Heart left ventricle (tissue), 16 donors: Measurements from ENCODE around the gene NUBPL. TPM values are rescaled to one million over a fixed set of nuclear protein-coding genes. Genes with fewer than 3 reads are reported as not detected.

Experiments
- ATAC-seq, 4 donors: fragments of 200-7000 bp; cut with Tn5 transposase; one replicate each; pipeline ENCODE4 v1.9.1; 2020 to 2022; ENCODE audit warnings: moderate library complexity in 4 of 4, mild to moderate bottlenecking in 3 of 4, moderate number of reproducible peaks in 1 of 4
- DNase-seq, 5 donors: peaks; one replicate each; pipeline ENCODE4 v3.0.0-alpha.2; 2020
- H3K27ac ChIP-seq, 12 donors: fragments of 200-600 bp; sonication (generic) in 4 of 12; one replicate each; pipeline versions ENCODE4 v1.5.0 to v1.8.0; 2016 to 2022; ENCODE audit warnings: mild to moderate bottlenecking in 2 of 12
- H3K27me3 ChIP-seq, 9 donors: fragments of 200-600 bp; sonication (generic) in 2 of 9; one replicate each; pipeline versions ENCODE4 v1.5.1 to v1.8.0; 2016 to 2022; ENCODE audit warnings: mild to moderate bottlenecking in 3 of 9
- H3K36me3 ChIP-seq, 9 donors: fragments of 200-600 bp; sonication (generic) in 2 of 9; one replicate each; pipeline versions ENCODE4 v1.5.0 to v1.8.0; 2018 to 2022; ENCODE audit warnings: mild to moderate bottlenecking in 2 of 9
- H3K4me1 ChIP-seq, 12 donors: fragments of 200-600 bp; sonication (generic) in 4 of 12; one replicate each; pipeline versions ENCODE4 v1.5.0 to v1.8.0; 2016 to 2022; ENCODE audit warnings: mild to moderate bottlenecking in 3 of 12
- H3K4me3 ChIP-seq, 12 donors: fragments of 200-600 bp; sonication (generic) in 4 of 12; one replicate each; pipeline versions ENCODE4 v1.5.0 to v1.8.0; 2017 to 2022; ENCODE audit warnings: mild to moderate bottlenecking in 9 of 12, moderate library complexity in 4 of 12
- H3K9me3 ChIP-seq, 12 donors: fragments of 200-600 bp; sonication (generic) in 4 of 12; one replicate each; pipeline versions ENCODE4 v1.5.0 to v1.8.0; 2016 to 2022; ENCODE audit warnings: mild to moderate bottlenecking in 1 of 12
- CTCF ChIP-seq, 12 donors: fragments of 200-600 bp; sonication (generic) in 4 of 12; IDR thresholded peaks; one replicate each; pipeline versions ENCODE4 v1.5.0 to v1.8.0; 2018 to 2022; ENCODE audit warnings: antibody characterized with exemption in 12 of 12, mild to moderate bottlenecking in 5 of 12
- POLR2A ChIP-seq, 2 donors: fragments of 450-650 bp; IDR thresholded peaks; one replicate each; pipeline ENCODE4 v1.6.1; 2017; ENCODE audit warnings: antibody characterized with exemption in 2 of 2, mild to moderate bottlenecking in 2 of 2, moderate library complexity in 2 of 2
- WGBS, 4 donors: extraction: QIAGEN DNeasy Blood & Tissue Kit in 2 of 4; methylation state at CpG; one replicate each; pipeline versions ENCODE4 v1.1.5 to v1.1.7; 2013 to 2018; 5-methylcytosine and 5-hydroxymethylcytosine counted together
- intact Hi-C, 10 donors: fragments of 100-400 bp; cut with DNase I; formaldehyde crosslinking; loops; one replicate each; pipeline versions ENCODE4 v1.11.1 to v1.14.2; 2022
- polyA plus RNA-seq, 2 donors: library from polyadenylated mRNA; stranded (reverse); fragments of 200-250 nt; gene quantifications; one replicate each; pipeline ENCODE4 v1.2.3, GENCODE V29; 2013
- total RNA-seq, 9 donors: library from RNA; depleted of rRNA in 2 of 9; stranded (reverse); fragments of >200 nt in 2 of 9; fragmentation: NEBNext Ultra II Directional in 3 of 9; extraction: Animal tissue kit (Norgen Biotek cat#: 25700) in 3 of 9; gene quantifications; one replicate each; pipeline versions ENCODE4 v1.1.0 to v1.2.4, GENCODE V29; 2016 to 2023
- donor health status: ischemic (EF 13 %, LVEDD 7.1; RV severe dilation, severe dysfunction).
- donor health status: healthy with polysubstance abuse.
- donor health status: DM: no; HTN: yes; CAD: no.
- donor health status: DM: no; HTN: no; CAD: no.
- donor health status: ischemic (EF 25% LVEDD 6.9; RV normal size, moderate dysfunction).
- donor health status: ischemic (EF 25% LVEDD 5.7; RV mildly dilated, moderate dysfunction).
- donor health status: healthy.
- donor health status: DM: yes; HTN: yes; CAD: no.
- donor health status: ischemic (EF 35%, LVEDD 5.7; RV mildly dilated, moderate dysfunction).
- donor health status: nonischemic (EF 11% LVEDD 7.7; RV severe dilation, severe dysfunction).
- donor health status: DM: yes; HTN: yes; CAD: no.
- donor health status: PGD.
- donor health status: ischemic (EF 29% LVEDD 5.4; RV normal size, mild dysfunction).
- donor health status: nonischemic (EF 23%, LVEDD 6.1; RV moderate dilation, normal function).

The NUBPL gene
- total and polyA plus RNA-seq, 11 donors = 6.2 to 28.7 (median 18.9) TPM

- Histone ChIP-seq H3K36me3 (no peaks in the 10 kb centered on the region), H3K4me3 (no peak overlapping the region), H3K9me3 (no peaks in the 10 kb centered on the region), H3K27ac (no peak overlapping the region), H3K4me1 (peaks cover 0 to 3% (median 0%) of the 10 kb centered on the region in 12 donors), H3K27me3 (no peaks in the 10 kb centered on the region)
- WGBS, 4 donors = 55 to 66% (median 57%) methylated on average over 2 of the region's 2 CpGs
- intact Hi-C loops = no loop called here
- ATAC-seq (peak in 1 of 4 donors; percentile 24), DNase-seq (no peak)
- TF ChIP-seq POLR2A (IDR thresholded peaks at IDR 0.05) (no peak), CTCF (IDR thresholded peaks at IDR 0.05) (no peak)
Measured at GRCh38 chr14:31842899-31843298, 281.7 kb downstream of the NUBPL start.

GRCh38 chr14:31843361-31844091 lies 282.3 kb downstream of the NUBPL start:
- Histone ChIP-seq H3K27me3 (no peaks in the 10 kb centered on the region), H3K4me3 (no peak overlapping the region), H3K27ac (no peak overlapping the region), H3K4me1 (peaks cover 0 to 3% (median 0%) of the 10 kb centered on the region in 12 donors), H3K9me3 (no peaks in the 10 kb centered on the region), H3K36me3 (no peaks in the 10 kb centered on the region)
- DNase-seq (no peak), ATAC-seq (peak in 2 of 4 donors; percentile 36 to 41)
- WGBS, 4 donors = 96 to 100% (median 98%) methylated on average over 1 of the region's 1 CpG
- no peak for TF ChIP-seq POLR2A (IDR thresholded peaks at IDR 0.05)
- TF ChIP-seq CTCF (IDR thresholded peaks at IDR 0.05) = no peak
- intact Hi-C loops = no loop called here

- peak overlapping the region in 1 of 12 donors; percentile 6 for H3K27ac ChIP-seq
- 65 to 95% (median 94%) methylated on average over 2 of the region's 2 CpGs for WGBS, 4 donors
- intact Hi-C loops = no loop called here
Measured at GRCh38 chr14:31854508-31855075, 293.4 kb downstream of the NUBPL start.

More at GRCh38 chr14:31854508-31855075, 293.4 kb downstream of the NUBPL start:
- Histone ChIP-seq H3K4me1 (no peaks in the 10 kb centered on the region), H3K36me3 (no peaks in the 10 kb centered on the region), H3K27me3 (no peaks in the 10 kb centered on the region), H3K9me3 (no peaks in the 10 kb centered on the region), H3K4me3 (no peak overlapping the region)
- no peak for DNase-seq
- no peak for TF ChIP-seq POLR2A (IDR thresholded peaks at IDR 0.05)
- no peak for TF ChIP-seq CTCF (IDR thresholded peaks at IDR 0.05)
- ATAC-seq = no peak
